H9 (cell line): ENCODE data around the gene IPP. TPM values are rescaled to one million over a fixed set of nuclear protein-coding genes. Genes with fewer than 3 reads are reported as not detected.

Experiments
- DNase-seq: peaks from one replicate; pipeline ENCODE4 v3.0.0-alpha.2; 2017
- H2AFZ ChIP-seq: one replicate; pipeline ENCODE4 v1.6.1; 2013; ENCODE audit warnings: mild to moderate bottlenecking, low read length, control low read depth, moderate library complexity
- H2AK5ac ChIP-seq: 2 replicates; pipeline ENCODE4 v1.6.1; 2013; ENCODE audit warnings: low read length, control low read depth, mixed read lengths; ENCODE audit not compliant: insufficient read length
- H2BK120ac ChIP-seq: one replicate; pipeline ENCODE4 v1.6.1; 2013; ENCODE audit warnings: low read depth, mild to moderate bottlenecking, low read length, control low read depth, inconsistent platforms; ENCODE audit not compliant: poor library complexity, severe bottlenecking
- H2BK12ac ChIP-seq: 2 replicates; pipeline ENCODE4 v1.6.1; 2013; ENCODE audit warnings: low read length, control low read depth, mixed read lengths, low read depth; ENCODE audit not compliant: insufficient read length
- H2BK15ac ChIP-seq: 2 replicates; pipeline ENCODE4 v1.6.1; 2013; ENCODE audit warnings: low read depth, low read length, control low read depth
- H2BK20ac ChIP-seq: one replicate; pipeline ENCODE4 v1.6.1; 2013; ENCODE audit warnings: low read depth, mild to moderate bottlenecking, low read length, control low read depth, inconsistent platforms; ENCODE audit not compliant: poor library complexity, severe bottlenecking
- H2BK5ac ChIP-seq: 2 replicates; pipeline ENCODE4 v1.6.1; 2013; ENCODE audit warnings: low read length, control low read depth, mixed read lengths; ENCODE audit not compliant: insufficient read length
- H3K14ac ChIP-seq: 2 replicates; pipeline ENCODE4 v1.6.1; 2013; ENCODE audit warnings: low read length, control low read depth; ENCODE audit not compliant: insufficient read depth
- H3K18ac ChIP-seq: 2 replicates; pipeline ENCODE4 v1.6.1; 2013; ENCODE audit warnings: low read depth, mild to moderate bottlenecking, mixed read lengths, low read length, control low read depth; ENCODE audit not compliant: insufficient read length
- H3K23ac ChIP-seq: 2 replicates; pipeline ENCODE4 v1.6.1; 2013; ENCODE audit warnings: low read length, control low read depth, mixed read lengths, low read depth; ENCODE audit not compliant: insufficient read length
- H3K23me2 ChIP-seq: 2 replicates; pipeline ENCODE4 v1.6.1; 2013; ENCODE audit warnings: low read depth, mild to moderate bottlenecking, mixed read lengths, low read length, control low read depth; ENCODE audit not compliant: insufficient read length, poor library complexity, severe bottlenecking
- H3K27ac ChIP-seq: 2 replicates; pipeline ENCODE4 v1.5.1; 2013; ENCODE audit warnings: low read length, control low read depth, mixed read lengths, low read depth; ENCODE audit not compliant: insufficient read length
- H3K27me3 ChIP-seq: 2 replicates; pipeline ENCODE4 v1.6.1; 2013; ENCODE audit warnings: low read length, control low read depth, inconsistent platforms; ENCODE audit not compliant: insufficient read depth
- H3K4ac ChIP-seq: 2 replicates; pipeline ENCODE4 v1.6.1; 2013; ENCODE audit warnings: low read depth, mild to moderate bottlenecking, control low read depth, inconsistent platforms, low read length, moderate library complexity
- H3K4me1 ChIP-seq: 2 replicates; pipeline ENCODE4 v1.6.1; 2013; ENCODE audit warnings: low read length, control low read depth, inconsistent platforms; ENCODE audit not compliant: insufficient read depth
- H3K4me2 ChIP-seq: 2 replicates; pipeline ENCODE4 v1.6.1; 2013; ENCODE audit warnings: low read length, control low read depth, mixed read lengths; ENCODE audit not compliant: insufficient read length, insufficient read depth
- H3K56ac ChIP-seq: 2 replicates; pipeline ENCODE4 v1.6.1; 2013; ENCODE audit warnings: low read depth, mild to moderate bottlenecking, mixed read lengths, low read length, control low read depth; ENCODE audit not compliant: insufficient read length
- H3K79me1 ChIP-seq: 2 replicates; pipeline ENCODE4 v1.6.1; 2013; ENCODE audit warnings: low read depth, mild to moderate bottlenecking, moderate library complexity, low read length, control low read depth, inconsistent platforms; ENCODE audit not compliant: insufficient read depth, poor library complexity, severe bottlenecking
- H3K79me2 ChIP-seq: 2 replicates; pipeline ENCODE4 v1.6.1; 2013; ENCODE audit warnings: low read length, control low read depth, inconsistent platforms; ENCODE audit not compliant: insufficient read depth
- H3K9ac ChIP-seq: 2 replicates; pipeline ENCODE4 v1.6.1; 2013; ENCODE audit warnings: low read length, control low read depth, mixed read lengths; ENCODE audit not compliant: insufficient read length; ENCODE audit errors: extremely low read depth
- H3K9me3 ChIP-seq: one replicate; pipeline ENCODE4 v1.6.1; 2013; ENCODE audit warnings: low read depth, low read length, inconsistent platforms; ENCODE audit not compliant: control insufficient read depth
- H3T11ph ChIP-seq: one replicate; pipeline ENCODE4 v1.6.1; 2013; ENCODE audit warnings: mild to moderate bottlenecking, low read length, control low read depth, inconsistent platforms
- H4K20me1 ChIP-seq: one replicate; pipeline ENCODE4 v1.6.1; 2013; ENCODE audit not compliant: control insufficient read depth, insufficient read length, insufficient read depth
- H4K5ac ChIP-seq: 2 replicates; pipeline ENCODE4 v1.6.1; 2013; ENCODE audit warnings: low read depth, mild to moderate bottlenecking, mixed read lengths, low read length, control low read depth; ENCODE audit not compliant: insufficient read length
- H4K8ac ChIP-seq: replicated peaks from 2 replicates; pipeline ENCODE4 v1.6.1; 2013; ENCODE audit warnings: low read length, control low read depth, mixed read lengths, low read depth; ENCODE audit not compliant: insufficient read length
- H4K91ac ChIP-seq: 2 replicates; pipeline ENCODE4 v1.6.1; 2013; ENCODE audit warnings: low read depth, mild to moderate bottlenecking, moderate library complexity, mixed read lengths, low read length, control low read depth; ENCODE audit not compliant: insufficient read length
- H3K27ac Mint-ChIP-seq, 3 experiments: 2 replicates in 2 of 3; 3 replicates in 1 of 3; pipeline ENCODE4 v1.8.0; 2020 to 2021; ENCODE audit warnings: mixed read lengths in 3 of 3, mild to moderate bottlenecking in 1 of 3, moderate library complexity in 1 of 3
- H3K27me3 Mint-ChIP-seq: 2 replicates; pipeline ENCODE4 v1.8.0; 2021; ENCODE audit warnings: low read depth, mild to moderate bottlenecking, moderate library complexity, mixed read lengths
- H3K36me3 Mint-ChIP-seq, 3 experiments: 2 replicates in 2 of 3; 3 replicates in 1 of 3; pipeline ENCODE4 v1.8.0; 2020 to 2021; ENCODE audit warnings: low read depth in 3 of 3, mixed read lengths in 3 of 3; ENCODE audit not compliant: insufficient read depth in 1 of 3
- H3K4me1 Mint-ChIP-seq, 2 experiments: 2 replicates each; pipeline ENCODE4 v1.8.0; 2020; ENCODE audit warnings: mixed read lengths in 2 of 2
- H3K4me3 Mint-ChIP-seq, 2 experiments: 2 replicates in 1 of 2; 3 replicates in 1 of 2; pipeline ENCODE4 v1.8.0; 2020 to 2021; ENCODE audit warnings: mild to moderate bottlenecking in 2 of 2, mixed read lengths in 2 of 2, moderate library complexity in 1 of 2
- H3K9me3 Mint-ChIP-seq, 2 experiments: 2 replicates in 1 of 2; 3 replicates in 1 of 2; pipeline ENCODE4 v1.8.0; 2020; ENCODE audit warnings: mild to moderate bottlenecking in 2 of 2, mixed read lengths in 2 of 2, moderate library complexity in 1 of 2
- WGBS: extraction: QIAGEN DNeasy Blood & Tissue Kit; methylation state at CpG from one replicate; pipeline ENCODE4 v1.1.7; 2013; ENCODE audit warnings: missing lambda C conversion rate, low lambda C conversion rate, mixed read lengths; ENCODE audit not compliant: insufficient read length; ENCODE audit errors: extremely low coverage; 5-methylcytosine and 5-hydroxymethylcytosine counted together
- total RNA-seq: library from RNA; stranded (reverse); gene quantifications from 2 replicates; pipeline ENCODE4 v1.2.1, GENCODE V29; 2021
- TF ChIP-seq, protein P1 (sequence below): fragments of 200-600 bp; sonication (generic); conservative IDR thresholded peaks from 3 replicates; pipeline ENCODE4 v1.8.0; 2021; ENCODE audit warnings: antibody characterized with exemption, mild to moderate bottlenecking

IPP gene
- total RNA-seq, 1 experiment from 2014 or later, result 6.3 TPM

- Histone ChIP-seq H3K4me2 (no peak overlapping the region), H3K27ac (no peak overlapping the region), H3K4ac (no peak overlapping the region), H3K79me1 (peaks cover 10% of the 10 kb centered on the region), H2BK5ac (no peak overlapping the region), H2BK12ac (no peak overlapping the region), H3K9me3 (no peaks in the 10 kb centered on the region), H4K8ac (no peak overlapping the region), H4K91ac (no peak overlapping the region), H2AFZ (no peak overlapping the region), H3K18ac (no peak overlapping the region), H3K27me3 (no peaks in the 10 kb centered on the region), H2BK120ac (no peak overlapping the region), H3K4me1 (no peaks in the 10 kb centered on the region), H3K23me2 (no peaks in the 10 kb centered on the region), H3T11ph (no peak overlapping the region), H3K56ac (no peak overlapping the region), H3K23ac (no peak overlapping the region), H4K5ac (no peak overlapping the region), H3K14ac (no peak overlapping the region), H3K79me2 (peaks cover 70% of the 10 kb centered on the region), H2BK20ac (no peak overlapping the region), H2BK15ac (no peak overlapping the region), H3K9ac (no peak overlapping the region), H4K20me1 (no peaks in the 10 kb centered on the region), H2AK5ac (no peak overlapping the region)
- DNase-seq, result no peak
- Mint-ChIP-seq H3K4me3 (no peak overlapping the region), H3K27me3 (no peaks in the 10 kb centered on the region), H3K4me1 (peaks cover 13 to 16% of the 10 kb centered on the region in 2 experiments), H3K27ac (no peak overlapping the region), H3K36me3 (peaks cover 12 to 17% (median 14%) of the 10 kb centered on the region in 3 experiments), H3K9me3 (0 out of 5 replicates have a peak, but pooled peaks cover 0 to 2% of the 10 kb centered on the region in 2 experiments)
- WGBS, result no CpG with 5 or more reads among the region's 6 CpGs
- TF ChIP-seq, protein P1, sequence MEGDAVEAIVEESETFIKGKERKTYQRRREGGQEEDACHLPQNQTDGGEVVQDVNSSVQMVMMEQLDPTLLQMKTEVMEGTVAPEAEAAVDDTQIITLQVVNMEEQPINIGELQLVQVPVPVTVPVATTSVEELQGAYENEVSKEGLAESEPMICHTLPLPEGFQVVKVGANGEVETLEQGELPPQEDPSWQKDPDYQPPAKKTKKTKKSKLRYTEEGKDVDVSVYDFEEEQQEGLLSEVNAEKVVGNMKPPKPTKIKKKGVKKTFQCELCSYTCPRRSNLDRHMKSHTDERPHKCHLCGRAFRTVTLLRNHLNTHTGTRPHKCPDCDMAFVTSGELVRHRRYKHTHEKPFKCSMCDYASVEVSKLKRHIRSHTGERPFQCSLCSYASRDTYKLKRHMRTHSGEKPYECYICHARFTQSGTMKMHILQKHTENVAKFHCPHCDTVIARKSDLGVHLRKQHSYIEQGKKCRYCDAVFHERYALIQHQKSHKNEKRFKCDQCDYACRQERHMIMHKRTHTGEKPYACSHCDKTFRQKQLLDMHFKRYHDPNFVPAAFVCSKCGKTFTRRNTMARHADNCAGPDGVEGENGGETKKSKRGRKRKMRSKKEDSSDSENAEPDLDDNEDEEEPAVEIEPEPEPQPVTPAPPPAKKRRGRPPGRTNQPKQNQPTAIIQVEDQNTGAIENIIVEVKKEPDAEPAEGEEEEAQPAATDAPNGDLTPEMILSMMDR, result no peak
Observed at GRCh38 chr1:45669859-45670655, 80.4 kb downstream of the IPP start.
